Motor neuron (in vitro differentiated cells): Measurements from ENCODE around the gene LAMA4. TPM values are rescaled to one million over a fixed set of nuclear protein-coding genes. Genes with fewer than 3 reads are reported as not detected.
"Not testable (repeated sequence)": the region's sequence is repeated elsewhere in the genome, so short reads cannot be mapped to it uniquely, and the experiment has no call there.

Experiments
- ATAC-seq, 8 experiments: fragments of 200-7000 bp; cut with Tn5 transposase; replicated peaks in 6 of 8; 2 replicates each; pipeline ENCODE4 v1.8.0; 2021; ENCODE audit warnings: mild to moderate bottlenecking in 8 of 8, moderate library complexity in 8 of 8
- H3K27ac ChIP-seq, 2 donors: fragments of 250-450 bp; sonication (Bioruptor Pico); 2 replicates each; pipeline ENCODE4 v1.9.0; 2021; ENCODE audit warnings: antibody characterized with exemption in 2 of 2, mild to moderate bottlenecking in 2 of 2, moderate library complexity in 1 of 2
- H3K4me1 ChIP-seq, 2 donors: fragments of 250-450 bp; sonication (Bioruptor Pico); replicated peaks in 1 of 2; 2 replicates each; pipeline ENCODE4 v1.6.1; 2021; ENCODE audit warnings: antibody characterized with exemption in 2 of 2, mild to moderate bottlenecking in 2 of 2, moderate library complexity in 1 of 2
- H3K4me3 ChIP-seq, 5 donors: fragments of 250-450 bp; sonication (Bioruptor Pico); 2 replicates each; pipeline ENCODE4 v1.9.0; 2021; ENCODE audit warnings: antibody characterized with exemption in 5 of 5, mild to moderate bottlenecking in 5 of 5, moderate library complexity in 4 of 5
- WGBS, 10 experiments: fragments of 450-650 bp; shearing (Covaris generic); methylation state at CpG; one replicate each; pipeline ENCODE4 v1.0.0; 2022; 5-methylcytosine and 5-hydroxymethylcytosine counted together
- in situ Hi-C, 9 experiments: fragments of 400-800 bp; cut with MboI; loops; one replicate each; pipeline ENCODE4 v1.15.0; 2021; ENCODE audit warnings: low sequenced_read_pairs in 9 of 9, low pct_unique_long_range_greater_than_20kb in 2 of 9; ENCODE audit not compliant: unreplicated experiment in 9 of 9
- total RNA-seq, 8 experiments: library from RNA; unstranded; fragments of 300-600 nt; gene quantifications; 2 replicates each; pipeline versions ENCODE4 v1.2.3 to v1.2.4, GENCODE V29; 2022

The LAMA4 gene
- total RNA-seq, 8 experiments from 2014 or later = 3.6 to 1,765 (median 40.3) TPM

- Histone ChIP-seq H3K4me1 (peaks cover 18 to 41% of the 10 kb centered on the region in 2 donors), H3K27ac (no peak overlapping the region), H3K4me3 (no peak overlapping the region)
- WGBS, 10 experiments = 78 to 100% (median 96%) methylated on average over 1 to 2 of the region's 2 CpGs; no CpG with 5 or more reads in 2 of the 10 experiments
- in situ Hi-C loops = no loop called here
- ATAC-seq = peak in 4 of 8 experiments; percentile 14 to 59 (median 46)
Measured at GRCh38 chr6:112210852-112211251, 43.5 kb downstream of the LAMA4 start.

DNA sequence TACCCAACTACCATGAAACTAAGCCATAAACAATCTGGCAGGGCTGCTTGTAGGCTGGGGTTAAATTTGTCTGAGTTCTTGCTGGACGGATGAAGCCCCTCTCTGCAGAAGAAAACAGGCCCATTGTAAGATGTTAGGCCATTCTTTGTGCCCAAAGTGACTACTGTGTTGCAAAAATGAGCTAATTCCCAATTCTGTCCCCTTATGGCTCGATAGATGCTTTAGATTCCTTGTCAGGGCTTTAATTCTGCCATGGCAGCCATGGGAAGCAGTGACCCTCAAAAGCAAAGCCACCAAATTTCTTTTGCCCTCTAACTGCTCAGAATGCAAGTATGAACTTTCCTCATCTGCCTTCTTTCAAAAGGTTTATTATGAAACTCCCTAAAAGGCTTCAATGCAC lies 45.2 kb downstream of the LAMA4 start:
- in situ Hi-C loops = no loop called here
- Histone ChIP-seq H3K4me3 (no peak overlapping the region), H3K27ac (no peak overlapping the region), H3K4me1 (peaks cover 8 to 27% of the 10 kb centered on the region in 2 donors)
- 40 to 80% (median 70%) methylated on average over 1 to 2 of the region's 2 CpGs; no CpG with 5 or more reads in 3 of the 10 experiments for WGBS, 10 experiments
- no peak for ATAC-seq

DNA sequence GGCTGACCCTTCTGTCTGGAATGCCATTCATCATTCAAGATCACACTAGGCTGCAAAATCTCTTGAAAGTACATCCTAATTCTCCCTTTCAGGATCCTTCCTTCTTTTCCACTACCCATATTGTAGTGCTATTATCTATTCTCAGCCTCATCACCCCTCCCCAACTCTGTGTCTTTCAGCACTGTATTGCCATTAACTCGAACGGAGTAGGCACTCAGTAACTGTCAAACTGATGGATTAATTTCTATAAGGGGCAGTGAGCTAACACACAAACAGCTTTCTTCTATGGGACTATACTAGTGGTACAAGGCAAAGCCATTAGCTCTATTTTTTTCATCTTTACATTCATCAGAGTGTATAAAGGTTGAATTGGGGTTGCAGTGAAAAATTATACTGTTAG lies 46.6 kb downstream of the LAMA4 start:
- no peak overlapping the region for H3K27ac ChIP-seq
- peak in 5 of 8 experiments; percentile 61 to 94 (median 92) for ATAC-seq
- peaks cover 11 to 27% of the 10 kb centered on the region in 2 donors for H3K4me1 ChIP-seq
- no peak overlapping the region for H3K4me3 ChIP-seq
- in situ Hi-C loops = no loop called here
- 0 to 100% (median 18%) methylated on average over 2 of the region's 2 CpGs; no CpG with 5 or more reads in 4 of the 10 experiments for WGBS, 10 experiments

DNA sequence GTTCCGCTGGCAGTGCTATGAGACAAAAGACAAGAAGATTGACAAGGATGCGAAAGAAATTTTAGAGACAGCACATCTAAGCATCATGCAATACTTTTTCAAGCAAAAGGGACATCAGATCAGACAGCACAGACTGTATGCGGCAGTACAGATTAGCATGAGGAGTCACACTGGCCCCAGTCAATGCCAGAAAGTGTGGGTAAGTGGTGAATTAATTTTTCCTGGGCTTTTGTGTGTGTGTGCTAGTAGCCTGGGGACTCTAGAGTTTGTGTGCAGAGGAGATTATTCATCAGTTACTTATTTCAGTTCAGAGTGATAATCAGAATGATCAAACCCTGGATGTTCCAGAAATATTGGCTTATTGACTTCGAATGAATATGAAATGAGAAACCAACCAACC lies 47.2 kb downstream of the LAMA4 start:
- in situ Hi-C loops = no loop called here
- WGBS, 10 experiments = 33 to 100% (median 89%) methylated on average over 1 to 4 of the region's 4 CpGs; no CpG with 5 or more reads in 3 of the 10 experiments
- no peak overlapping the region for H3K27ac ChIP-seq
- peaks cover 13 to 27% of the 10 kb centered on the region in 2 donors for H3K4me1 ChIP-seq
- peak in 2 of 8 experiments; percentile 1 to 6 for ATAC-seq
- H3K4me3 ChIP-seq = no peak overlapping the region

- Histone ChIP-seq H3K4me1 (peaks cover 13 to 23% of the 10 kb centered on the region in 2 donors), H3K4me3 (no peak overlapping the region), H3K27ac (no peak overlapping the region)
- ATAC-seq = no peak
- in situ Hi-C loops = no loop called here
Measured at GRCh38 chr6:112206110-112206458, 48.3 kb downstream of the LAMA4 start.

GRCh38 chr6:112205427-112206109 lies 48.8 kb downstream of the LAMA4 start:
- peak in 2 of 8 experiments; percentile 1 to 5 for ATAC-seq
- Histone ChIP-seq H3K27ac (no peak overlapping the region), H3K4me1 (peaks cover 13 to 19% of the 10 kb centered on the region in 2 donors), H3K4me3 (no peak overlapping the region)
- in situ Hi-C loops = no loop called here
- WGBS, 10 experiments = 86 to 94% (median 88%) methylated on average over 3 to 5 of the region's 5 CpGs; no CpG with 5 or more reads in 6 of the 10 experiments

GRCh38 chr6:112204350-112204706 lies 50.0 kb downstream of the LAMA4 start:
- in situ Hi-C loops = no loop called here
- Histone ChIP-seq H3K4me1 (peaks cover 13 to 19% of the 10 kb centered on the region in 2 donors), H3K27ac (no peak overlapping the region), H3K4me3 (no peak overlapping the region)
- ATAC-seq = no peak
- 18 to 100% (median 95%) methylated on average over 2 to 4 of the region's 4 CpGs; no CpG with 5 or more reads in 2 of the 10 experiments for WGBS, 10 experiments

GRCh38 chr6:112203577-112204349 lies 50.6 kb downstream of the LAMA4 start:
- in situ Hi-C loops = no loop called here
- ATAC-seq = no peak
- Histone ChIP-seq H3K4me1 (peaks cover 13 to 23% of the 10 kb centered on the region in 2 donors), H3K4me3 (no peak overlapping the region), H3K27ac (no peak overlapping the region)
- WGBS, 10 experiments = 22 to 93% (median 72%) methylated on average over 1 to 6 of the region's 6 CpGs

DNA sequence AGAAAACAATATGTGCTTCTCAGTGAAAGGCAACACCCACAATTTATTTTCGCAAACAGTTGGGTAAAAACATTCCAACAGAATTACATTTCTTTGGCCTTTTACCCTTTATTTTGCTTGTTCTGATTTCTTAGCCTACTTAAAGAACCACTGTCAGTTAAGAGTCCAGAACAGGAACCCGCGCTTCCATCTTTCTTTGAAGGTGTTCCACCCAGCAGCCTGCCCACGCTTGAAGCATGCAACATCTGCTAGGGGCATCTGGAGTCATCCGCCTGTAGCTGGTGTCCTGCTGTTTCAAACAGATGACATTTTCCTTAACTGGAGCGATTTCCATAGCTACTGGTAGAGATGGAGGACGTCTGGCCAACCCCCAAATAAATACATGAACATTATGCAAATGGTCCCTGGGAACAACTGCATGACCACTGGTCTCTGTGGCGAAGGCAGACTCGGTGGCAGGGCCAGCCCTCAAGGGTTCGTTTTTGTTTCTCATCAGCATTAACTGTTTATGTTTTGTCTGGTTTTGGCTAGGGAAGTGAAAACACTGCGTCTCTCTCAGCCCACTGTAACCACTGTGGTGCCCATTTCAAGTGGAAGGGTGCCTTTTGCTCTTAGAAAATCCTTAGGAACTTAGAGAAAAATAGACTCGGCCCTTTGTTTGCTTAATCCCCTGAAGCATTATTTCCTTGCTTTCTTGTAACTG lies 51.6 kb downstream of the LAMA4 start:
- ATAC-seq = peak in 3 of 8 experiments; percentile 16 to 34 (median 29)
- Histone ChIP-seq H3K27ac (no peak overlapping the region), H3K4me1 (peaks cover 12 to 28% of the 10 kb centered on the region in 2 donors), H3K4me3 (no peak overlapping the region)
- in situ Hi-C loops = no loop called here
- 4 to 88% (median 72%) methylated on average over 2 to 10 of the region's 12 CpGs for WGBS, 10 experiments

- ATAC-seq, H3K4me3 ChIP-seq, in situ Hi-C loops, H3K27ac ChIP-seq: not testable (repeated sequence)
- peaks cover 8 to 42% of the 10 kb centered on the region in 2 donors for H3K4me1 ChIP-seq
- no CpG with 5 or more reads among the region's 2 CpGs for WGBS, 10 experiments
Measured at GRCh38 chr6:112200185-112200914, 54.0 kb downstream of the LAMA4 start.

GRCh38 chr6:112199001-112199403 lies 55.4 kb downstream of the LAMA4 start:
- peak in 6 of 8 experiments; percentile 1 to 80 (median 77) for ATAC-seq
- H3K4me1 ChIP-seq = peaks cover 8 to 55% of the 10 kb centered on the region in 2 donors
- 62 to 100% (median 77%) methylated on average over 1 to 2 of the region's 3 CpGs; no CpG with 5 or more reads in 6 of the 10 experiments for WGBS, 10 experiments
- in situ Hi-C loops = loop anchor here in 6 of 9 experiments (25.0 kb wide), 2 partner anchors 113 to 1713 kb away; no protein-coding TSS in a partner anchor
- no peak overlapping the region for H3K4me3 ChIP-seq
- H3K27ac ChIP-seq = no peak overlapping the region

GRCh38 chr6:112198582-112198981 lies 55.8 kb downstream of the LAMA4 start:
- Histone ChIP-seq H3K4me1 (peaks cover 8 to 59% of the 10 kb centered on the region in 2 donors), H3K4me3 (no peak overlapping the region), H3K27ac (no peak overlapping the region)
- in situ Hi-C loops = loop anchor here in 6 of 9 experiments (25.0 kb wide), 2 partner anchors 114 to 1714 kb away; no protein-coding TSS in a partner anchor
- no peak for ATAC-seq
- WGBS, 10 experiments = 41 to 100% (median 88%) methylated on average over 1 to 4 of the region's 4 CpGs; no CpG with 5 or more reads in 2 of the 10 experiments
